ENCODE data around the gene UBE2J1. TPM values are rescaled to one million over a fixed set of nuclear protein-coding genes. Genes with fewer than 3 reads are reported as not detected.

UBE2J1 gene
- total RNA-seq, 1 donor from 2014 or later, result 49.3 TPM

- H3K4me3 ChIP-seq (ENCODE audit: low read depth, low read length), result no peak within 1 kb of the TSS
- no peak for TF ChIP-seq CTCF (IDR thresholded peaks at IDR 0.05; ENCODE audit: insufficient read depth, low read length, poor library complexity, severe bottlenecking)
- no peak for DNase-seq (ENCODE audit: low read depth)
- no peaks in the 10 kb centered on the region for H3K27me3 ChIP-seq (ENCODE audit: control insufficient read depth, insufficient read depth, low read length)
- no peaks in the 10 kb centered on the region for H3K36me3 ChIP-seq (ENCODE audit: control insufficient read depth, insufficient read depth, low read length)
These were observed 37.2 kb downstream of the UBE2J1 start, which contains the start of gene GABRR2 for GRCh38 chr6:89315249-89315885. Gene GABRR2, minus strand, starts transcription at chr6:89315299. Its CDS starts 134 bp downstream, at chr6:89315165.

GRCh38 chr6:89314692-89315091 is 37.8 kb downstream of the UBE2J1 start:
- Histone ChIP-seq H3K36me3 (ENCODE audit: control insufficient read depth, insufficient read depth, low read length) (no peaks in the 10 kb centered on the region), H3K27me3 (ENCODE audit: control insufficient read depth, insufficient read depth, low read length) (no peaks in the 10 kb centered on the region), H3K4me3 (ENCODE audit: low read depth, low read length) (no peak overlapping the region)
- no peak for TF ChIP-seq CTCF (IDR thresholded peaks at IDR 0.05; ENCODE audit: insufficient read depth, low read length, poor library complexity, severe bottlenecking)
- no peak for DNase-seq (ENCODE audit: low read depth)

GRCh38 chr6:89313006-89313405 is 39.5 kb downstream of the UBE2J1 start:
- DNase-seq (ENCODE audit: low read depth), result no peak

GRCh38 chr6:89311853-89312531 is 40.5 kb downstream of the UBE2J1 start:
- no peak for DNase-seq (ENCODE audit: low read depth)
- no peaks in the 10 kb centered on the region for H3K36me3 ChIP-seq (ENCODE audit: control insufficient read depth, insufficient read depth, low read length)
- no peaks in the 10 kb centered on the region for H3K27me3 ChIP-seq (ENCODE audit: control insufficient read depth, insufficient read depth, low read length)
- no peak overlapping the region for H3K4me3 ChIP-seq (ENCODE audit: low read depth, low read length)
- TF ChIP-seq CTCF (IDR thresholded peaks at IDR 0.05; ENCODE audit: insufficient read depth, low read length, poor library complexity, severe bottlenecking), result peak; percentile 44

More at GRCh38 chr6:89313006-89313405, 39.5 kb downstream of the UBE2J1 start:
- H3K27me3 ChIP-seq (ENCODE audit: control insufficient read depth, insufficient read depth, low read length), result no peaks in the 10 kb centered on the region
- TF ChIP-seq CTCF (IDR thresholded peaks at IDR 0.05; ENCODE audit: insufficient read depth, low read length, poor library complexity, severe bottlenecking), result no peak
- no peaks in the 10 kb centered on the region for H3K36me3 ChIP-seq (ENCODE audit: control insufficient read depth, insufficient read depth, low read length)
- no peak overlapping the region for H3K4me3 ChIP-seq (ENCODE audit: low read depth, low read length)

GRCh38 chr6:89311530-89311852 is 41.0 kb downstream of the UBE2J1 start:
- TF ChIP-seq CTCF (IDR thresholded peaks at IDR 0.05; ENCODE audit: insufficient read depth, low read length, poor library complexity, severe bottlenecking), result no peak
- H3K27me3 ChIP-seq (ENCODE audit: control insufficient read depth, insufficient read depth, low read length), result no peaks in the 10 kb centered on the region
- H3K36me3 ChIP-seq (ENCODE audit: control insufficient read depth, insufficient read depth, low read length), result no peaks in the 10 kb centered on the region

More at GRCh38 chr6:89311530-89311852, 41.0 kb downstream of the UBE2J1 start:
- H3K4me3 ChIP-seq (ENCODE audit: low read depth, low read length), result no peak overlapping the region
- no peak for DNase-seq (ENCODE audit: low read depth)
